T-helper 1 cell treated with Interleukin-12 subunit alpha and Interleukin-12 subunit beta and Interleukin-4 antibody, amounts not matched to agents 30 μg/mL and 1 μg/mL, for 36 hours (primary cell): ENCODE results near the gene ALX3.
A peak's percentile ranks its signal among the peaks of the same experiment; 100 is the strongest.

Source experiments
- H3K27ac Mint-ChIP-seq: one replicate; pipeline ENCODE4 v1.8.0; 2021; ENCODE audit warnings: mild to moderate bottlenecking, mixed read lengths
- H3K27me3 Mint-ChIP-seq: one replicate; pipeline ENCODE4 v1.8.0; 2021; ENCODE audit warnings: low read depth, mixed read lengths
- H3K36me3 Mint-ChIP-seq: one replicate; pipeline ENCODE4 v1.8.0; 2021; ENCODE audit warnings: low read depth, mixed read lengths
- H3K4me1 Mint-ChIP-seq: one replicate; pipeline ENCODE4 v1.8.0; 2021; ENCODE audit warnings: low read depth, mixed read lengths
- H3K4me3 Mint-ChIP-seq: one replicate; pipeline ENCODE4 v1.8.0; 2021; ENCODE audit warnings: mild to moderate bottlenecking, moderate library complexity, mixed read lengths
- H3K9me3 Mint-ChIP-seq: one replicate; pipeline ENCODE4 v1.8.0; 2021; ENCODE audit warnings: mixed read lengths

Gene ALX3

GRCh38 chr1:110098222-110099026 is 28.0 kb upstream of the ALX3 start:
- H3K9me3 Mint-ChIP-seq: no peaks in the 10 kb centered on the region
- H3K4me1 Mint-ChIP-seq: no peaks in the 10 kb centered on the region
- H3K27me3 Mint-ChIP-seq: peaks cover 23% of the 10 kb centered on the region
- no peak overlapping the region for H3K4me3 Mint-ChIP-seq
- no peaks in the 10 kb centered on the region for H3K36me3 Mint-ChIP-seq
- H3K27ac Mint-ChIP-seq: no peak overlapping the region

- H3K9me3 Mint-ChIP-seq: no peaks in the 10 kb centered on the region
- H3K4me1 Mint-ChIP-seq: no peaks in the 10 kb centered on the region
- no peak overlapping the region for H3K27ac Mint-ChIP-seq
- peaks cover 28% of the 10 kb centered on the region for H3K27me3 Mint-ChIP-seq
- no peaks in the 10 kb centered on the region for H3K36me3 Mint-ChIP-seq
- H3K4me3 Mint-ChIP-seq: no peak overlapping the region
Observed at GRCh38 chr1:110097507-110098221, 27.2 kb upstream of the ALX3 start.

GRCh38 chr1:110094931-110095654 is 24.6 kb upstream of the ALX3 start:
- Mint-ChIP-seq H3K4me3 (no peak overlapping the region), H3K36me3 (no peaks in the 10 kb centered on the region), H3K27me3 (peaks cover 37% of the 10 kb centered on the region), H3K27ac (no peak overlapping the region), H3K9me3 (no peaks in the 10 kb centered on the region), H3K4me1 (no peaks in the 10 kb centered on the region)

GRCh38 chr1:110092991-110093390 is 22.5 kb upstream of the ALX3 start:
- H3K9me3 Mint-ChIP-seq: no peaks in the 10 kb centered on the region
- no peaks in the 10 kb centered on the region for H3K36me3 Mint-ChIP-seq
- H3K27me3 Mint-ChIP-seq: peaks cover 34% of the 10 kb centered on the region
- H3K4me1 Mint-ChIP-seq: no peaks in the 10 kb centered on the region
- H3K4me3 Mint-ChIP-seq: no peak overlapping the region
- H3K27ac Mint-ChIP-seq: no peak overlapping the region

GRCh38 chr1:110091791-110092190 is 21.3 kb upstream of the ALX3 start:
- no peak overlapping the region for H3K27ac Mint-ChIP-seq
- peaks cover 1% of the 10 kb centered on the region for H3K4me1 Mint-ChIP-seq
- H3K9me3 Mint-ChIP-seq: no peaks in the 10 kb centered on the region
- H3K36me3 Mint-ChIP-seq: no peaks in the 10 kb centered on the region
- H3K4me3 Mint-ChIP-seq: no peak overlapping the region
- peaks cover 40% of the 10 kb centered on the region for H3K27me3 Mint-ChIP-seq

GRCh38 chr1:110091381-110091780 is 20.9 kb upstream of the ALX3 start:
- Mint-ChIP-seq H3K27me3 (peaks cover 44% of the 10 kb centered on the region), H3K36me3 (no peaks in the 10 kb centered on the region), H3K4me3 (no peak overlapping the region)

GRCh38 chr1:110089561-110090275 is 19.2 kb upstream of the ALX3 start:
- Mint-ChIP-seq H3K27ac (no peak overlapping the region), H3K4me1 (peaks cover 3% of the 10 kb centered on the region), H3K4me3 (no peak overlapping the region), H3K36me3 (no peaks in the 10 kb centered on the region), H3K9me3 (no peaks in the 10 kb centered on the region), H3K27me3 (peaks cover 53% of the 10 kb centered on the region)

More at GRCh38 chr1:110091381-110091780, 20.9 kb upstream of the ALX3 start:
- Mint-ChIP-seq H3K4me1 (peaks cover 1% of the 10 kb centered on the region), H3K9me3 (no peaks in the 10 kb centered on the region), H3K27ac (no peak overlapping the region)

- Mint-ChIP-seq H3K9me3 (no peaks in the 10 kb centered on the region), H3K27ac (no peak overlapping the region), H3K36me3 (no peaks in the 10 kb centered on the region), H3K27me3 (peaks cover 52% of the 10 kb centered on the region), H3K4me1 (peaks cover 6% of the 10 kb centered on the region), H3K4me3 (no peak overlapping the region)
Observed at GRCh38 chr1:110088739-110089316, 18.4 kb upstream of the ALX3 start.

- no peaks in the 10 kb centered on the region for H3K9me3 Mint-ChIP-seq
- H3K27me3 Mint-ChIP-seq: peaks cover 58% of the 10 kb centered on the region
- H3K4me1 Mint-ChIP-seq: peaks cover 13% of the 10 kb centered on the region
- H3K36me3 Mint-ChIP-seq: no peaks in the 10 kb centered on the region
- no peak overlapping the region for H3K27ac Mint-ChIP-seq
- no peak overlapping the region for H3K4me3 Mint-ChIP-seq
Observed at GRCh38 chr1:110087812-110088738, 17.6 kb upstream of the ALX3 start.

GRCh38 chr1:110086961-110087360 is 16.5 kb upstream of the ALX3 start:
- H3K9me3 Mint-ChIP-seq: no peaks in the 10 kb centered on the region
- no peak overlapping the region for H3K4me3 Mint-ChIP-seq
- peaks cover 16% of the 10 kb centered on the region for H3K4me1 Mint-ChIP-seq
- H3K27me3 Mint-ChIP-seq: peaks cover 55% of the 10 kb centered on the region
- H3K27ac Mint-ChIP-seq: no peak overlapping the region
- no peaks in the 10 kb centered on the region for H3K36me3 Mint-ChIP-seq

- Mint-ChIP-seq H3K4me1 (peaks cover 16% of the 10 kb centered on the region), H3K27ac (no peak overlapping the region), H3K4me3 (no peak overlapping the region), H3K9me3 (no peaks in the 10 kb centered on the region), H3K36me3 (no peaks in the 10 kb centered on the region), H3K27me3 (peaks cover 52% of the 10 kb centered on the region)
Observed at GRCh38 chr1:110085671-110086070, 15.2 kb upstream of the ALX3 start.

GRCh38 chr1:110084227-110085078 is 14.0 kb upstream of the ALX3 start:
- Mint-ChIP-seq H3K36me3 (no peaks in the 10 kb centered on the region), H3K9me3 (no peaks in the 10 kb centered on the region), H3K4me3 (peak overlapping the region; percentile 88), H3K27ac (no peak overlapping the region), H3K4me1 (peaks cover 16% of the 10 kb centered on the region), H3K27me3 (peaks cover 47% of the 10 kb centered on the region)
